Measurements from ENCODE around the gene RBM4. TPM values are rescaled to one million over a fixed set of nuclear protein-coding genes. Genes with fewer than 3 reads are reported as not detected.
A peak's percentile ranks its signal among the peaks of the same experiment; 100 is the strongest.

The RBM4 gene
- total and polyA plus RNA-seq, 9 of the 15 experiments (the other 6 are each of a cell fraction or from before 2014, with no cell fraction given) = 81.6 to 233 (median 122) TPM

DNA sequence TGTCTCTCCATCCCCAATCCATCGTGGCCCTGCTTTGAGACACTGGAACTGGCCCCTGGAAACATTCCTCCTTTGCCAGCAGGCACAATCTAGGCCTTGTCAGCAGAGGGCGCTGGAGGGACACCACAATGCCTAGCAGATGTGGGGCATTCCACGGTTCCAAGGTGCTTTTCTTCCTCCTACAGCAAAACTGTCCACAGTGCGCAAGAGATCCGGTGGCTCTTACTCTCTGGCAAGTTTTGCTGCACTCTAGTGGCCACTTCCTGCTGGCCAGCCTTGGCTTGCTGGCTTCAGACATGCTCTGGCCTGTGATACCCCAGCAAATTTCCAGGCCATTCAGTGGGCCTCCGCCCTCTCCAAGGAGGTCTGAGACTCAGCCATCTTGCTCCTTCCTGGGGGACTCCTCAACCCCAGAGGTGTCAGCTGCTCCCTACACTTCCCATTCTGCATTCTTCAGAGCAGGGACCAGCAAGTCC, 56.3 kb downstream of the RBM4 start (continued):
- TF ChIP-seq, protein P1, sequence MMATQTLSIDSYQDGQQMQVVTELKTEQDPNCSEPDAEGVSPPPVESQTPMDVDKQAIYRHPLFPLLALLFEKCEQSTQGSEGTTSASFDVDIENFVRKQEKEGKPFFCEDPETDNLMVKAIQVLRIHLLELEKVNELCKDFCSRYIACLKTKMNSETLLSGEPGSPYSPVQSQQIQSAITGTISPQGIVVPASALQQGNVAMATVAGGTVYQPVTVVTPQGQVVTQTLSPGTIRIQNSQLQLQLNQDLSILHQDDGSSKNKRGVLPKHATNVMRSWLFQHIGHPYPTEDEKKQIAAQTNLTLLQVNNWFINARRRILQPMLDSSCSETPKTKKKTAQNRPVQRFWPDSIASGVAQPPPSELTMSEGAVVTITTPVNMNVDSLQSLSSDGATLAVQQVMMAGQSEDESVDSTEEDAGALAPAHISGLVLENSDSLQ (IDR thresholded peaks at IDR 0.05) = no peak
- TF ChIP-seq CBX8 (IDR thresholded peaks at IDR 0.05; ENCODE audit: borderline replicate concordance, extremely low read depth, low read depth, low read length, poor library complexity, severe bottlenecking) = no peak
- no peak for TF ChIP-seq FOXA1 (IDR thresholded peaks at IDR 0.05; ENCODE audit: borderline replicate concordance)
- TF ChIP-seq, protein P2, sequence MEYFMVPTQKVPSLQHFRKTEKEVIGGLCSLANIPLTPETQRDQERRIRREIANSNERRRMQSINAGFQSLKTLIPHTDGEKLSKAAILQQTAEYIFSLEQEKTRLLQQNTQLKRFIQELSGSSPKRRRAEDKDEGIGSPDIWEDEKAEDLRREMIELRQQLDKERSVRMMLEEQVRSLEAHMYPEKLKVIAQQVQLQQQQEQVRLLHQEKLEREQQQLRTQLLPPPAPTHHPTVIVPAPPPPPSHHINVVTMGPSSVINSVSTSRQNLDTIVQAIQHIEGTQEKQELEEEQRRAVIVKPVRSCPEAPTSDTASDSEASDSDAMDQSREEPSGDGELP (CRISPR knock-in tag; IDR thresholded peaks at IDR 0.05; ENCODE audit: borderline replicate concordance) = peak; percentile 75
- TF ChIP-seq, protein P3, sequence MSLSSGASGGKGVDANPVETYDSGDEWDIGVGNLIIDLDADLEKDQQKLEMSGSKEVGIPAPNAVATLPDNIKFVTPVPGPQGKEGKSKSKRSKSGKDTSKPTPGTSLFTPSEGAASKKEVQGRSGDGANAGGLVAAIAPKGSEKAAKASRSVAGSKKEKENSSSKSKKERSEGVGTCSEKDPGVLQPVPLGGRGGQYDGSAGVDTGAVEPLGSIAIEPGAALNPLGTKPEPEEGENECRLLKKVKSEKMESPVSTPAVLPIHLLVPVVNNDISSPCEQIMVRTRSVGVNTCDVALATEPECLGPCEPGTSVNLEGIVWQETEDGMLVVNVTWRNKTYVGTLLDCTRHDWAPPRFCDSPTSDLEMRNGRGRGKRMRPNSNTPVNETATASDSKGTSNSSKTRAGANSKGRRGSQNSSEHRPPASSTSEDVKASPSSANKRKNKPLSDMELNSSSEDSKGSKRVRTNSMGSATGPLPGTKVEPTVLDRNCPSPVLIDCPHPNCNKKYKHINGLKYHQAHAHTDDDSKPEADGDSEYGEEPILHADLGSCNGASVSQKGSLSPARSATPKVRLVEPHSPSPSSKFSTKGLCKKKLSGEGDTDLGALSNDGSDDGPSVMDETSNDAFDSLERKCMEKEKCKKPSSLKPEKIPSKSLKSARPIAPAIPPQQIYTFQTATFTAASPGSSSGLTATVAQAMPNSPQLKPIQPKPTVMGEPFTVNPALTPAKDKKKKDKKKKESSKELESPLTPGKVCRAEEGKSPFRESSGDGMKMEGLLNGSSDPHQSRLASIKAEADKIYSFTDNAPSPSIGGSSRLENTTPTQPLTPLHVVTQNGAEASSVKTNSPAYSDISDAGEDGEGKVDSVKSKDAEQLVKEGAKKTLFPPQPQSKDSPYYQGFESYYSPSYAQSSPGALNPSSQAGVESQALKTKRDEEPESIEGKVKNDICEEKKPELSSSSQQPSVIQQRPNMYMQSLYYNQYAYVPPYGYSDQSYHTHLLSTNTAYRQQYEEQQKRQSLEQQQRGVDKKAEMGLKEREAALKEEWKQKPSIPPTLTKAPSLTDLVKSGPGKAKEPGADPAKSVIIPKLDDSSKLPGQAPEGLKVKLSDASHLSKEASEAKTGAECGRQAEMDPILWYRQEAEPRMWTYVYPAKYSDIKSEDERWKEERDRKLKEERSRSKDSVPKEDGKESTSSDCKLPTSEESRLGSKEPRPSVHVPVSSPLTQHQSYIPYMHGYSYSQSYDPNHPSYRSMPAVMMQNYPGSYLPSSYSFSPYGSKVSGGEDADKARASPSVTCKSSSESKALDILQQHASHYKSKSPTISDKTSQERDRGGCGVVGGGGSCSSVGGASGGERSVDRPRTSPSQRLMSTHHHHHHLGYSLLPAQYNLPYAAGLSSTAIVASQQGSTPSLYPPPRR (CRISPR knock-in tag; IDR thresholded peaks at IDR 0.05; ENCODE audit: borderline replicate concordance) = no peak
- TF ChIP-seq ZNF644 (tag; IDR thresholded peaks at IDR 0.05; ENCODE audit: low read depth) = no peak
- TF ChIP-seq, protein P4, sequence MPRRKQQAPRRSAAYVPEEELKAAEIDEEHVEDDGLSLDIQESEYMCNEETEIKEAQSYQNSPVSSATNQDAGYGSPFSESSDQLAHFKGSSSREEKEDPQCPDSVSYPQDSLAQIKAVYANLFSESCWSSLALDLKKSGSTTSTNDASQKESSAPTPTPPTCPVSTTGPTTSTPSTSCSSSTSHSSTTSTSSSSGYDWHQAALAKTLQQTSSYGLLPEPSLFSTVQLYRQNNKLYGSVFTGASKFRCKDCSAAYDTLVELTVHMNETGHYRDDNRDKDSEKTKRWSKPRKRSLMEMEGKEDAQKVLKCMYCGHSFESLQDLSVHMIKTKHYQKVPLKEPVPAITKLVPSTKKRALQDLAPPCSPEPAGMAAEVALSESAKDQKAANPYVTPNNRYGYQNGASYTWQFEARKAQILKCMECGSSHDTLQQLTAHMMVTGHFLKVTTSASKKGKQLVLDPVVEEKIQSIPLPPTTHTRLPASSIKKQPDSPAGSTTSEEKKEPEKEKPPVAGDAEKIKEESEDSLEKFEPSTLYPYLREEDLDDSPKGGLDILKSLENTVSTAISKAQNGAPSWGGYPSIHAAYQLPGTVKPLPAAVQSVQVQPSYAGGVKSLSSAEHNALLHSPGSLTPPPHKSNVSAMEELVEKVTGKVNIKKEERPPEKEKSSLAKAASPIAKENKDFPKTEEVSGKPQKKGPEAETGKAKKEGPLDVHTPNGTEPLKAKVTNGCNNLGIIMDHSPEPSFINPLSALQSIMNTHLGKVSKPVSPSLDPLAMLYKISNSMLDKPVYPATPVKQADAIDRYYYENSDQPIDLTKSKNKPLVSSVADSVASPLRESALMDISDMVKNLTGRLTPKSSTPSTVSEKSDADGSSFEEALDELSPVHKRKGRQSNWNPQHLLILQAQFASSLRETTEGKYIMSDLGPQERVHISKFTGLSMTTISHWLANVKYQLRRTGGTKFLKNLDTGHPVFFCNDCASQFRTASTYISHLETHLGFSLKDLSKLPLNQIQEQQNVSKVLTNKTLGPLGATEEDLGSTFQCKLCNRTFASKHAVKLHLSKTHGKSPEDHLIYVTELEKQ (CRISPR knock-in tag; IDR thresholded peaks at IDR 0.05) = no peak
- TF ChIP-seq, protein P5, sequence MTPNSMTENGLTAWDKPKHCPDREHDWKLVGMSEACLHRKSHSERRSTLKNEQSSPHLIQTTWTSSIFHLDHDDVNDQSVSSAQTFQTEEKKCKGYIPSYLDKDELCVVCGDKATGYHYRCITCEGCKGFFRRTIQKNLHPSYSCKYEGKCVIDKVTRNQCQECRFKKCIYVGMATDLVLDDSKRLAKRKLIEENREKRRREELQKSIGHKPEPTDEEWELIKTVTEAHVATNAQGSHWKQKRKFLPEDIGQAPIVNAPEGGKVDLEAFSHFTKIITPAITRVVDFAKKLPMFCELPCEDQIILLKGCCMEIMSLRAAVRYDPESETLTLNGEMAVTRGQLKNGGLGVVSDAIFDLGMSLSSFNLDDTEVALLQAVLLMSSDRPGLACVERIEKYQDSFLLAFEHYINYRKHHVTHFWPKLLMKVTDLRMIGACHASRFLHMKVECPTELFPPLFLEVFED (CRISPR knock-in tag; conservative IDR thresholded peaks at IDR 0.05) = no peak
- no peak for TF ChIP-seq HMGN3 (IDR thresholded peaks at IDR 0.05; ENCODE audit: borderline replicate concordance, extremely low read depth, insufficient read length, low read depth, low read length)
- no peak for TF ChIP-seq MED1 (CRISPR knock-in tag; IDR thresholded peaks at IDR 0.05; ENCODE audit: borderline replicate concordance)
- peak; percentile 51 for TF ChIP-seq L3MBTL2 (IDR thresholded peaks at IDR 0.05)
- peak; percentile 61 for TF ChIP-seq SMARCA4 (IDR thresholded peaks at IDR 0.05)
- no peak for TF ChIP-seq CSDE1 (IDR thresholded peaks at IDR 0.05)
- TF ChIP-seq ZNF57 (CRISPR knock-in tag; IDR thresholded peaks at IDR 0.05) = no peak
- peak; percentile 29; the same call in 1 of the 2 replicates for TF ChIP-seq BCOR (IDR thresholded peaks at IDR 0.05)
- TF ChIP-seq ZNF3 (CRISPR knock-in tag; IDR thresholded peaks at IDR 0.05) = no peak
